GM12873 (cell line): ENCODE measurements around the gene CACNA2D4.

ENCODE experiments used
- CTCF ChIP-seq: IDR thresholded peaks from 2 replicates; pipeline ENCODE4 v1.5.1; 2012; ENCODE audit warnings: low read depth, mild to moderate bottlenecking, moderate library complexity, low read length, control low read depth; ENCODE audit not compliant: insufficient read depth; ENCODE audit errors: missing control alignments

Gene CACNA2D4

GRCh38 chr12:1811948-1812291 is 106.5 kb downstream of the CACNA2D4 start:
- no peak for TF ChIP-seq CTCF

GRCh38 chr12:1811281-1811947 is 107.0 kb downstream of the CACNA2D4 start:
- TF ChIP-seq CTCF: no peak

- TF ChIP-seq CTCF: no peak
Observed at GRCh38 chr12:1810931-1811280, 107.5 kb downstream of the CACNA2D4 start.

- TF ChIP-seq CTCF: no peak
Observed at GRCh38 chr12:1810201-1810930, 108.1 kb downstream of the CACNA2D4 start.

GRCh38 chr12:1809591-1810190 is 108.8 kb downstream of the CACNA2D4 start:
- TF ChIP-seq CTCF: no peak

- no peak for TF ChIP-seq CTCF
Observed at GRCh38 chr12:1808798-1809480, 109.5 kb downstream of the CACNA2D4 start.

GRCh38 chr12:1808036-1808797 is 110.2 kb downstream of the CACNA2D4 start:
- TF ChIP-seq CTCF: no peak
